Measurements from ENCODE around the gene MAVS.

Gene MAVS

DNA sequence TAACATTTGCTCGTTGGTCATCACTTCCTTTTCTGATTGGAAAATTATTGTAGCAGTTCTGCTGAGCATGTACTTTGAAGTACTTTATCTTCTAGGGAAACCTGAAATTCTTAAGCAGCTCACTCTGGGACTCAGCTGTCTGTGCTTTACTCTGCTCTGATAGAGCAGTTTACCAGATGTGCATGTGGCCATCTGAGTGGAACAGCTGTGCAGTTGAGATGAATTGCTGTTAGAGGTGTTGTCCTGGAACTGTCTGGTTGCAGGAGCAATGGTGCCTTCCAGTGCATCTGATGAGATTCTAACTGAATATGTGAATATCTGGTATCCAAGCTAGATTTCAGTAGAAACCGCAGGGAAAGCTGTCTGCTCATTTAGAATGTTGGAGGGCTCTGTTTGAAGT is 69.7 kb downstream of the MAVS start:
- no peak for DNase-seq

DNA sequence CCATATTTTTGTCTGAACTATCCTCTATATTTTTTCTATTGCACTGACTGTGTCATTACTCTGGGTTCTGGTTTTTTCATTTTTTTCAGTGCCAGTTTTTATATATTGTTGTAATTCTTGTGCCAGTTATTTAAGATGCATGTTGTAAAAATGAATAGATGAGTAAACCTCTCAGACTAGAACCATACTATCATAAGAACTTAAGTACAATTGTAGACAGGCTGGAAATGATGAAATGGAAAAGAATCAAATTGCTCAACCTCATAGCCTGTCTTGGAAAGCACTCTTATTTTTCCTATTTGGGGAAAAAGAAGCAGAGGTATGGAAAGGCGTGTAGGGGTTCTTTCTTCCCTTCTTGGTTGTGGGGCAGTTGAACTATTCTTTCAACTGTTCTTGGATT is 72.7 kb downstream of the MAVS start:
- no peak for DNase-seq

DNA sequence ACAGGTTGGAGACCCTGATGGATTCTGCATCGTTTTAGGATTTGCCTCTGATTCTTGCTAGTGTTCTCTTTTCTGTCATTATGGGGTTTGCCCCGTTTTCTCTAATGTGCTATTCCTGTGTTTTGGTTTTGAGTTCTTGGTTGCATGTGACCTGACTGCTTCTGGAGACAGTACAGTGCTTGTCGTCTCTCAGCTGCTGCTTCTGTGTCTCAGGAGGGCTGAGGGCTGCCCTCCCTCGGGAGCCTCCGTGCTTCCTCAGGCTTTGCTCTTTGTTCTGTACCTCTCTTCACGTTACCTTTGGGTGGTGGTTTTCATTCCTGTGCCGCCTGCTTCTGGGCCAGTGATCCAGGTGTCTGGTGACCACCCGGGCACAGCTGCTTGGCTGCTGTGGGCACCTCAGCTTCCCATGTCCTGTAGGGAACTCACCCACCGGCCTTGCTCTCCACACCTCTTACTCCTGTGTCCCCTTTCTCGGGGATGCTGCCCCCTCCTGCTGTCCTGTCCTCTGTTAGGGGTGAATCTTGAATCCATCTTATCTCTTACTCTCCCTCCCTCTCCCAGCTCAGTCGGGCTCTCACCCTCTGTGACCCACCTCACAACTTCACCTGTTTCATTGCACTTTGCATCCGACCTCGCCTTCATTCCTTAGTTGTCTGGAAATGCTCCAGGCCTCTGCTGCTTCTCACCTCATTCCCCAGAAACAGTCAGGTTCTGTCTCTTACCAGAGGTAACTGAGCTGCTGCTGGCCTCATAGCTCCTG is 75.8 kb downstream of the MAVS start:
- DNase-seq = peak; percentile 13

DNA sequence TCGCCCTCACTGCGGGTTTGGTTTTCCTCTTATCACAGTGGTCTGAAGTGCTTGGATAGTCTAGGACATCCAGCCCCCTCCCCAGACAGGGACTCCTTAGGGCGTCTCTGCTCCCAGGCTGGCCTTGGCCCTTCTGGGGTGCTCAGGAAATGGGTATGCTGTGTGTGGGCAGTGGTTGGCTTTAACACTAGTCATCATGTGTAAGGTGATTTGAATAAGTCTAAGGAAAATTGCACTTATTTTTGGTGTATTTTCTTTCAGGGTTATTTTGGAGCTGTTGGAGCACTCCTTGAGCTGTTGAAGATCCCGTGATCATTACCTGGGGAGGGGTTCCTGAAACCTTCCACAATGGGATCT is 76.3 kb downstream of the MAVS start:
- DNase-seq = no peak

DNA sequence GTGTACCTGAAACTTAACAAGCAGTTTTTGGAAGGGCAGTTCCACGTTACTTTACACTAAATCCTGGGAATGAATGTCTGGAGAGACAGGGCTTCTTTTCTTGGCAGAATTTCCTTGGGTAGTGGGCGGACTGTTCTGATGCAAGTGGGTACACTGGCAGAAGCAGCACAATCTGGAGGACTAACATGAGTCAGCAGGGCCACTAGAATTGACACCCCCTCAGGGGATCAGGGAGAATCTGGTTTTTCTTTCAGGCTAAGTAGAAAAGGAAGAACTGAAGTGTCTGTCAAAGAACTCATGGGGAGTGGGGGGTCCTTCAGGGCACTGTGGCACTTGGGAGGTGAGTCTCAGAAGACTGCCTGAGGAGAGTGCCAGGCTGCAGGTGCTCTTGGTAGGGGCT is 77.2 kb downstream of the MAVS start:
- DNase-seq = peak; percentile 25

DNA sequence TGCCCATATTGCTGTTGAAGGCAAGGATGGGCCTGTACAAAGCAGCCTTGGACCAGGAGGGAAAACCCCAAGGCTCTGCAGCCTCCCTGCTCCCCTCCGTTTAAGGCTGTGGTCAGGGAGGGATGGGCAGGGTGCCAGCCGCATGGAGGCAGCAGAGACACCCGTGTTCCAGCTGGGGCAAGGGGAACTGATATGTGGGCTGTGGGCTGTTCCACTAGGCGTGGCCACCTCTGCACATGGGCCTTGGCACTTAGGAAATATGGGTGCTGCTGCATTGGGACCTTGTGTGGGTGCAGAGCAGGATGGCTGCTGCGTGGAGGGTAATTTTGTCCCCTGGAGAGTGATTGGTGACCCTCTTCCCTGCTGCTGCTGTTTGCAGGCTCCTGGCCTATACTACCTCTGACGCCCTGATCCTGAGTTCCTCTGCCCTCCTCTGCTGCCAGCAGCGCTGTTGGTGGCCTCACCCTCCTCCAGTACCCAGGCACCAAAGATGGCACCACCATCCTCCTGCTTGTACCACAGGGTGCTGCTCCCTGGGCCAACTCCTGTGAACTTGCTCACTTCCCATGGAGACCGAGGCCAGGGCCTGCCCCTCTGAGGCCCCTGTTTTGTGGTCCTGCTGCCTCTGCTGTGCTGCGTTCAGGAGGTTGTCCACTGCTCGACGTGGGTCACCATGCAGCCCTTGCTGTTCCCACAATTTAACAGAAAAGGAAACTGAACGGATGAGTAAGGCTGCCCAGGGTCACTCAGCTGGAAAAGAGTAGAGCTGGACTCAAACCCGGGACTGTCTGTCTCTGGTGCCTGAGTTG is 77.9 kb downstream of the MAVS start:
- no peak for DNase-seq

DNA sequence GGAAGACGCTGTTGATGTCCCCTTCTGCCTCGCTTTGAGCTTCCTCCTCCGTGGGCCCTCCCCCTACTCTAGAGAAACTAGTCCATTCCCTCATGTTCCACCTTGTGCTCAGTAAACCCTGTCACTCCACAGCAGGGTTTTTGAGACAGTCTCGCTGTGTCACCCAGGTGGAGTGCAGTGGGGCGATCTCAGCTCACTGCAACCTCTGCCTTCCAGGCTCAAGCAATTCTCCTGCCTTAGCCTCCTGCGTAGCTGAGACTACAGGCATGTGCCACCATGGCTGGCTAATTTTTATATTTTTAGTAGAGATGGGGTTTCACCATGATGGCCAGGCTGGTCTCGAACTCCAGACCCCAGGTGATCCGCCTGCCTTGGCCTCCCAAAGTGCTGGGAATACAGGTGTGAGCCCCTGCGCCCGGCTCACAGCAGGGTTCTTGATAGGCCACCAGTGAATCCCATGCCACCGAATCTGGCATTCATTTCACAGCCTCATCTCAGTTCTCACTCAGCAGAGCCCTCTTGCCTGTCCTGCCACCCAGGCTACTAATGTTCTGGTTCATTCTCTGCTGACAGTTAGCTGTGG is 78.6 kb downstream of the MAVS start:
- DNase-seq = no peak

Measured in NCI-H2171 treated with DMSO at 0.1 percent for 48 hours (cell line).